ENCODE data around the gene PUM2.
"Not testable (repeated sequence)": the region's sequence is repeated elsewhere in the genome, so short reads cannot be mapped to it uniquely, and the experiment has no call there.

The PUM2 gene

DNA sequence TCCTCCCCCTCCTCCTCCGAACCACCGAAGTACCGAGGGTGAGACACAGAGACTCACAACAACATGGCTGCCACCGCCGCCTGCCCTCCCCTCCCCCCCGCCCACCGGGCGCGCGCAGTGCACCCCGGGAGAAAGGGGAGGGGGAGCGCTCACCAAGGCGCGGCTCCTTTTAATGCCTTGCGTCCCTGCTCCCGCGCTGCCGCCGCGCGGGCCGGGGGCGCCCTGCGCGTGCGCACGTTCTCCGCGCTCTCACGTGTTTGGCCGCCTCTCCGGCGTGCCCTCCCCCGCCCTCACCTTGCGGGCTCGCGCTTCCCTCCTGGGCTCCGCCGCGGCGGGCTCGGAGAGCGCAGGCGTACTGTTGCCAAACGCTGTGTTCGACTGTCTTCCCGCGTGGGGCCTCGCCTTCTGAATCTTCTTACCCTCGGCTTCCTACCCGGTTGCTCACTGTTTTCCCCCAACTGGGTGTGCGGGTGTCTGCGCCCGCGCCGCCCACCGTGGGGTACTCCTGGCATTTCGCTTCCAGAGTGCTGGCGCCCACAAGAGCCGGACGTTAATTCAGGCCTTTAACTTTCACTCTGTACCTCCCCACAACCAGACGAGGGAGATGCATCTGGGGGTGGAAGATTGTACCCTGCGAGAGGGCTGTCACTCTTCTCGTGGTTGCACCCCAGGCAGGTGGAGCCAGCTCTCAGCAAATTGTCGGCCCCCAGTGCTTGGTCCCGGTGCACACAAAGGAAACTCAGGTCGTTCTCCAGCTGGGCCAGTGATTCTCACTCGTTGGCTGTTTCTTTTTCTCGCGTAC is at the start of gene PUM2:
Gene PUM2 (minus strand): TSS at position 92 of the 802 bp plus-strand sequence. CDS start 23,484 bp downstream, outside the sequence.
- DNase-seq (ENCODE audit: low read depth, low spot score), result peak; percentile 91

DNA sequence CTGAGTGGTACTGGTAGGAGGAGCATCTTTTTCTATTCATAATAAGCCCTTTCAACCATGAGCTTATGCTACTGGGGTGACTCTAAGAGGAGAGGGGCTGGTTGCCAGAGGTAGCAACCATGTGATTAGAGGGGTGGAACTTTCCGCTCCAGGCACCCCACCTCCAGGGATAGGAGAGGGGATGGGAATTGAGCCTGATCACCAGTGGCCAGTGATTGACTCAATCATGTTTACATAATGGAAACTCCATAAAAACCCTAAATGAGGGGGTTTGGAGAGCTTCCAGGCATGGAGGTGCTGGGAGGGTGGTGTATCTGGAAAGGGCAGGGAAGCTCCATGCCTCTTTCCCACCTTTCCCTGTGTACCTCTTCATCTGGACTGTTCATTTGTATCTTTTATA is 49.7 kb upstream of the PUM2 start:
- DNase-seq (ENCODE audit: low read depth, low spot score), result no peak

- DNase-seq (ENCODE audit: low read depth, low spot score), result no peak
Observed at GRCh38 chr2:20398956-20399567, 48.4 kb upstream of the PUM2 start.

DNA sequence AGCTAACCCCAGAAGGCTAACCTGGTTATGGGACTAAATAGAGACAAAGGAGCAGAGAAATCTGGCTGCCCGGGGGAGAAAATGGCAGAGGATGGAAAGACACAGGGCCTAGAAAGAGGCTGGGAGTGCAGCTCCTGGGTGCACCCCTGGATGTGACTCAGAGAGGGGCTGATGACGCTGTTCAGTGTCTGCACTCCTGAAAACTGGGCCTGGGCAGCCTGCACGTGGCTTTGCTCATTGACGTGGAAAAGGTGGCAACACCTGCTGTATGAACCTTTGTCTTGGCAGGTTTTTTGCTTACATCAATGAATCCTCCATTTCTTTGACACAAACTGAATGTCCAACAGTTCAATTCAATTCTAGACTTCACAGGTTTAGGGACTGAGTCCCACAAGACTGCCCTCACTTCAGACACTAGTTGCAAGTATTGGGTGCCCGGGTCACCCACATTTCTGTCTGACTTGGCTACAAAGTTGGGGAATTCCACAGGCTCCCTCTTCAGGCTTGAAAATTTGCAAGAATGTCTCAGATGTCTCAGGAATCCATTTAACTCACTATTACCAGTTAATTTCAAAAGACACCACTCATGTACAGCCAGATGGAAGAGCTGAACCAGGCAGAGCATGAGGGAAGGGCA is 47.3 kb upstream of the PUM2 start:
- no peak for DNase-seq (ENCODE audit: low read depth, low spot score)

- no peak for DNase-seq (ENCODE audit: low read depth, low spot score)
Observed at GRCh38 chr2:20396356-20397000, 45.8 kb upstream of the PUM2 start.

DNA sequence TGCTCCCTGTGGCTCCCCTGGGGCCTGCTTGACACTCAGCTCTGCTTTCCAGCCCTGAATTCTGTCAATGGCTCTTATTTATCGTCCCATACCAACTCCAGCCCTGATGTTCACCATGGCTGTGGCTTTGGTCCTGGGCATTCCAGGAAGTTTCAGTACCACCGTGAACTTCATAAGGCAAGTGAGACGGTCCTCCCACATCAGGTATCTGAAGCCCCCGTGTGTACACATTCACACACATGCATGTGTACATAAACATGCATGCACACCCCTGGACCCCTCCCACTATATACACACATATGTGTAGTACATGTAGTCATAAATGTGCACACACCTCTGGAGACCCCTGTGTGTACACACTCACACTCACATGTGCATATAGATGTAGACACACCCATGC is 43.3 kb upstream of the PUM2 start:
- DNase-seq (ENCODE audit: low read depth, low spot score), result no peak

GRCh38 chr2:20391951-20392699 is 41.5 kb upstream of the PUM2 start:
- DNase-seq (ENCODE audit: low read depth, low spot score), result no peak

- no peak for DNase-seq (ENCODE audit: low read depth, low spot score)
Observed at GRCh38 chr2:20390524-20391123, 40.0 kb upstream of the PUM2 start.

- DNase-seq (ENCODE audit: low read depth, low spot score), result no peak
Observed at GRCh38 chr2:20384953-20385352, 34.3 kb upstream of the PUM2 start.

- no peak for DNase-seq (ENCODE audit: low read depth, low spot score)
Observed at GRCh38 chr2:20382965-20383810, 32.5 kb upstream of the PUM2 start.

- DNase-seq (ENCODE audit: low read depth, low spot score), result no peak
Observed at GRCh38 chr2:20381457-20381856, 30.8 kb upstream of the PUM2 start.

DNA sequence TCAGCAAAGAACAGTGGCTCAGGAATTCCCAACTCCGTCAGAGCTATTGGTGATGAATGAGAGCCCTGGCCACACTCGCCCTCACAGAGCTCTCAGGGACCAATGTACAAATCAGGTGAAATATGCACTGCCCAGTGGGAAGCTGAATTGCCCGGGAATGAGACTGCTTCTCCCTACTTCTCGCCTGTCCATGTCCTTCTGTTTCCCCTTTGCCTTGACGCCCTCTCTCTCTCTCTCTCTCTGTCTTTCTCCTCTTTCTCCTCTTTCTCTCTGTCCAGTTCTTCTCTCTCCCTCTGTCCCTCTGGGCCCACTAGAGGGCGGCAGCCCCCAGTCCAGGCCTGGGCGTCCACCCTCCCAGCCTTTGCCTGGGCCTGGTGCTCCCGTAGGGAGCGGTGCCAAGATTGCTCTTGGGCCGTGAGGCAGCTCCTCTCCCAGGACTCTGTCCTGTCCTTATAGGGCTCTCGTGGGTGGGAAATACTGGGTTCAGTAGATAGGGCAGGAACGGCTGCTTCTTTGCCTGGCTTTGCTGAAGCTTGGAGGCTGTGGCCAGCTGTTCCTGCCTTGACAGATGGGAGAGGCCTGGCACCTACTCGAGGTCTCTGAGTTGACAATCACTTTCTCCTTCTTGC is 28.4 kb upstream of the PUM2 start:
- no peak for DNase-seq (ENCODE audit: low read depth, low spot score)

DNA sequence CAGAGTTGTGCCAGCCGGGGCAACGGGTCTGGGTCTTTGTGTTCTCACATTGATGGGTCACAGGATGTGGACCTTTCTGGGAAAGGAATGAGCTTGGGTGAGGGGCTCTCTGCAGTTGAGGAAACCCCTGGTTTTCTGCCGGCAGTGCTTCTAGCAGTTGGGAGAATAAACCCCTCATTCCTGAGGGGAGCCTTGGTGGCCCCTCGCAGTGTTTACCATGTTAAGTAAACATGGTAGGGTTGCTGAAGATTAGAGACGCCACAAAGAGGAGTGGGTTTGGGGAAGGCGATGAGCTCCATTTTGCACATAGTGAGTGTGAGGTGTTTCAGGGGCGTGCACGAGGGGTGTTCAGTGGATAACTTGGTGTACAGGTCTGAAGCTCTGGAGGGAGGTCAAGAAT is 27.7 kb upstream of the PUM2 start:
- DNase-seq (ENCODE audit: low read depth, low spot score), result no peak

- no peak for DNase-seq (ENCODE audit: low read depth, low spot score)
Observed at GRCh38 chr2:20377741-20378140, 27.1 kb upstream of the PUM2 start.

GRCh38 chr2:20374982-20375381 is 24.3 kb upstream of the PUM2 start:
- DNase-seq (ENCODE audit: low read depth, low spot score), result not testable (repeated sequence)

- no peak for DNase-seq (ENCODE audit: low read depth, low spot score)
Observed at GRCh38 chr2:20372896-20373640, 22.4 kb upstream of the PUM2 start.

DNA sequence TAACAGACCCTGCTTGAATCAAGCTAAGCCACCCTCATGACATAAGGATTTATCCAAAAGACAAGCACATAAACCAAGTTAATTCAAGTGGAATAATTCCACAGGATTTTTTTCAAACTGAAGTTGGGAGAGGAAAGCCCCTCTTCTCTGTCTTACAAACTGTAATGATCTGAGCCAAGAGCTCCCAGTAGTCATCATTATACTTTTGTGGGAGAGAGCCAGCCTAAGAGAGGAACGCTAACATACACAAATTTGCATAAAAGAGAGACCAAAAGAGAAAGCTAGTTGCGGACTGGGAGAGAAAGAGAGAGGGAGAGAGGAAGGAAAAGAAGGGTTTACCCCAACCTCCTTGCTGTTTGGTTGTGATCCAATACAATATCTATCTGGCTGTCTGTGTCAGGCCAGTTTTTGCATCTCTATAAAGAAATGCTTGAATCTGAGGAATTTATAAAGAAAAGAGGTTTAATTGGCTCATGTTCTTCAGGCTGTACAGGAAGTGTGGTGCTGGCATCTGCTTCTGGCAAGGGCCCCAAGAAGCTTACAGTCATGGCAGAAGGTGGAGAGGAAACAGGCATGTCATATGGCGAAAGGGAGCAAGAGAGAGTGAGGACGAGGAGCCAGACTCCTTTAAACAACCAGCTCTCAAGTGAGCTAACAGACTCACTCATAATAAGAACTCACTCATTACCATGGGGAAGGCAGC is 20.8 kb upstream of the PUM2 start:
- DNase-seq (ENCODE audit: low read depth, low spot score), result no peak

DNA sequence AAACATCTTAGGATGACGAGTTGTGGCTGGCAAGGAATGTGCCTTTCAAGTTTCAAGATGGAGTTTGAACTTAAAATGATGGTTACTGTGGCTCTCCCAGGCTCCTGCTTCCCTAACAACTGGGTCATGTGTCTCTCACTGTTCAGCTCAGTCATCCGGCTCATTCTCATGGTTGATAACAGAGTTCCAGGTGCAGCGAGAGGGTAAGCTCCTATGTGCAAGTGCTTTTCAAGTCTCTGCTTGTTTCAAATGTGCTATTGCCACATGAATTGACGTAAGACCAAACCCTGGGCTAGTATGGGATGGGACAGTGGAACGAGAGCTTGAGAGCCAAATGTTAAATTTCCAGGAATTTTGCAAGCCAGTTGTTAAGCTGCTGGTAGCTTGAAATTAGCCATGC is 19.5 kb upstream of the PUM2 start:
- no peak for DNase-seq (ENCODE audit: low read depth, low spot score)
